Right atrium auricular region (tissue), 2 donors: ENCODE measurements around the gene ADARB2. TPM values are rescaled to one million over a fixed set of nuclear protein-coding genes. Genes with fewer than 3 reads are reported as not detected.

Experiments
- DNase-seq: peaks from one replicate; pipeline ENCODE4 v3.0.0-alpha.2; 2019; ENCODE audit warnings: low spot score
- H3K27ac ChIP-seq, 2 donors: fragments of 200-600 bp; sonication (generic); 1 replicate in 1 of 2; 2 replicates in 1 of 2; pipeline ENCODE4 v1.5.1; 2016 to 2019
- H3K27me3 ChIP-seq, 2 donors: fragments of 200-600 bp; sonication (generic); one replicate each; pipeline versions ENCODE4 v1.5.1 to v1.6.0; 2017 to 2019
- H3K36me3 ChIP-seq: fragments of 200-600 bp; sonication (generic); one replicate; pipeline ENCODE4 v1.5.1; 2016
- H3K4me1 ChIP-seq, 2 donors: fragments of 200-600 bp; sonication (generic); one replicate each; pipeline versions ENCODE4 v1.5.1 to v1.6.0; 2017 to 2019
- H3K4me3 ChIP-seq, 2 donors: fragments of 200-600 bp; sonication (generic); 1 replicate in 1 of 2; 2 replicates in 1 of 2; pipeline ENCODE4 v1.5.1; 2017 to 2019; ENCODE audit warnings: mild to moderate bottlenecking in 1 of 2, moderate library complexity in 1 of 2
- H3K9me3 ChIP-seq, 2 donors: fragments of 200-600 bp; sonication (generic); one replicate each; pipeline ENCODE4 v1.5.1; 2019
- total RNA-seq, 2 donors: library from RNA; depleted of rRNA; stranded (reverse); fragments of >200 nt; gene quantifications; one replicate each; pipeline ENCODE4 v1.1.0, GENCODE V29; 2016
- TF ChIP-seq, protein P1 (sequence below), 2 donors: fragments of 200-600 bp; sonication (generic); IDR thresholded peaks; one replicate each; pipeline ENCODE4 v1.5.1; 2019; ENCODE audit warnings: antibody characterized with exemption in 2 of 2

ADARB2 gene
- total RNA-seq, 2 donors from 2014 or later = 0.33 to 0.71 TPM

DNA sequence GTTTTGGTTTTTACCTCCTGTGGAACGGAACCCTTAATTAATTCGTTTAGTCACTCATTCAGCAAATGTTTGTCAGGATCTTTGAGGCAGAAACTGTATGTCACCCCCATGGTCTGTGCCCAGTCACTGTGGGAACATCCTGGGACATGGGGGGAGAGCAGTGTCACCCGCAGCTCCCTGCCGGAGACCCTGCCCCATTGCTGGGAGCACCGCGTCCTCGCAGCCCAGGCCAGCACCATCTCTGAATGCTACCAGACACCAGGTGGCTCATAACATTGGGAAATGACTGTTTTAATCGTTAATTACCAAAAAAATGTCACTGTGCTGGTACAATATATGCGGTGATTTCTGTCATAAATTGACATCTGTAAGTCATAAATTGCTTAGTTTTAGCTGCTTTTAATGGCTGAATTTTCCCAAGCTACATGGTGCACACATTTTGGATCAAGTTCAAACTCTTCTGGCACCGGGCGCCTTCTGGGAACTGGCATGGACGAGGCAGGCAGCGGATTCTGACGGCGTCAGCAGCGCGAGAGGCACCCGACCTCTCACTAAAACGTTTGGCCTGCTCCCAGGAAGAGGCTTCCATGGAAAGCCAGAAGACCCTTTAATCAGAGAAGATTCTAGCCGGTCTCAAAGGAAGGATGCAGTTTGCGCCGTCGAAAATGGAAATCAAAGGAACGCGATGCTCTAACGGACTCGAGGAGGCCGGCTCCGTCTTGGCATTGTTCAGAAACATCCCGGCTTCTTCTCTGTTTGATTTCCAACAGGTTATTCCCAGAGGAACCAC, 184.2 kb downstream of the ADARB2 start:
- no peaks in the 10 kb centered on the region for H3K9me3 ChIP-seq
- H3K4me3 ChIP-seq = no peak overlapping the region
- TF ChIP-seq, protein P1, sequence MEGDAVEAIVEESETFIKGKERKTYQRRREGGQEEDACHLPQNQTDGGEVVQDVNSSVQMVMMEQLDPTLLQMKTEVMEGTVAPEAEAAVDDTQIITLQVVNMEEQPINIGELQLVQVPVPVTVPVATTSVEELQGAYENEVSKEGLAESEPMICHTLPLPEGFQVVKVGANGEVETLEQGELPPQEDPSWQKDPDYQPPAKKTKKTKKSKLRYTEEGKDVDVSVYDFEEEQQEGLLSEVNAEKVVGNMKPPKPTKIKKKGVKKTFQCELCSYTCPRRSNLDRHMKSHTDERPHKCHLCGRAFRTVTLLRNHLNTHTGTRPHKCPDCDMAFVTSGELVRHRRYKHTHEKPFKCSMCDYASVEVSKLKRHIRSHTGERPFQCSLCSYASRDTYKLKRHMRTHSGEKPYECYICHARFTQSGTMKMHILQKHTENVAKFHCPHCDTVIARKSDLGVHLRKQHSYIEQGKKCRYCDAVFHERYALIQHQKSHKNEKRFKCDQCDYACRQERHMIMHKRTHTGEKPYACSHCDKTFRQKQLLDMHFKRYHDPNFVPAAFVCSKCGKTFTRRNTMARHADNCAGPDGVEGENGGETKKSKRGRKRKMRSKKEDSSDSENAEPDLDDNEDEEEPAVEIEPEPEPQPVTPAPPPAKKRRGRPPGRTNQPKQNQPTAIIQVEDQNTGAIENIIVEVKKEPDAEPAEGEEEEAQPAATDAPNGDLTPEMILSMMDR (IDR thresholded peaks at IDR 0.05) = no peak
- H3K27me3 ChIP-seq = no peaks in the 10 kb centered on the region
- no peaks in the 10 kb centered on the region for H3K36me3 ChIP-seq
- H3K27ac ChIP-seq = no peak overlapping the region
- H3K4me1 ChIP-seq = no peaks in the 10 kb centered on the region
- no peak for DNase-seq

DNA sequence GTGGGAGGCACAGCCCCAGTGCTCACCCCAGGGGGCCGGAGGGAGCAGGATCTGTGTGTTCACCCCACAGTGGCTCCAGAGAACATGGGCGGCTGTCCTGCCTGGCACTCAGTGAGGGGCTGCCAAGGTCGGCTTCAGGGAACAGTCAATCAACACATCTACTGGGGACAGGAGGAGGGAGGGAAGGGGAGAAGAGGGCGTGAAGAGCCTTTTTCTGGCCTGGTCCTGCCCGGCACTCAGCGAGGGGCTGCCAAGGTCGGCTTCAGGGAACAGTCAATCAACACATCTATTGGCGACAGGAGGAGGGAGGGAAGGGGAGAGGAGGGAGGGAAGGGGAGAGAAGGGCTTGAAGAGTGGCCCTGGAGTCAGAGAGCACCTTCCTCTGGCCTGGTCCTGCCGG, 184.9 kb downstream of the ADARB2 start:
- Histone ChIP-seq H3K9me3 (no peaks in the 10 kb centered on the region), H3K4me1 (no peaks in the 10 kb centered on the region), H3K27me3 (no peaks in the 10 kb centered on the region), H3K27ac (no peak overlapping the region), H3K4me3 (no peak overlapping the region), H3K36me3 (no peaks in the 10 kb centered on the region)
- TF ChIP-seq, protein P1 (IDR thresholded peaks at IDR 0.05) = no peak
- no peak for DNase-seq

DNA sequence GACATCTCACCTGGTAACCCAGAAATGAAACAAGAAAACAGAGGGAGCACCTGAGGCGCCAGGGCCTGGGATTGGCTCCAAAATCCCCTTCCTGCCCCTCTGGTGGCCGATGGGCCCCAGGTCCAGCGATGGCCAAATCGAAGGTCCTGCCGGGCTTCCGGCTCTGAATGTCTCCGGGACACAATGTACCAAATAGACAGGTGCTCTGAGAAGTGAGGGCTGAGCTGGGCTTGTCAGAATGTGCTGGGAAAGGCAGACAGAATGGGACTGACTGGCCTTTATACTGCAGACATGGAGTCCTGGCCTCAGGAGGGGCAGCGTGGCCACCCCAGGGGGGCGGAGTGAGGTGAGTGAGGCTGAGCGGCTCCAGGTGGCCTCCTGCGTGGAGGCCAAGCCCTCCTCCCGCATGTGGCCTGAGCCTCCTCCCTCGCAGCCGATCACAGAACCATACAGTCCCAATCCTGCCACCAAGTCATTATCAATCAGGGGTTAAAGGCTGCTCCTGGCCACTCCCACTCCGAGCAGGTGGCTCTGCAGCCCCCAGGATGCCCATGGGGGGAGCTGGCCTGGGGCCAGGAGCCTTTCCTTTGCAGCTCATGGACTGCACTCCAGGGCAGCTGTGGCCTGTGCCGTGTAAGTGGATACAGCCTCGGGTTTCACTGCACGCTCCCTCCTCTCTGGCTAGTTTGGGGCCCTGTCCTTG, 185.5 kb downstream of the ADARB2 start:
- Histone ChIP-seq H3K27me3 (no peaks in the 10 kb centered on the region), H3K4me3 (no peak overlapping the region), H3K27ac (no peak overlapping the region), H3K9me3 (no peaks in the 10 kb centered on the region), H3K4me1 (no peaks in the 10 kb centered on the region), H3K36me3 (no peaks in the 10 kb centered on the region)
- TF ChIP-seq, protein P1 (IDR thresholded peaks at IDR 0.05) = no peak
- no peak for DNase-seq

DNA sequence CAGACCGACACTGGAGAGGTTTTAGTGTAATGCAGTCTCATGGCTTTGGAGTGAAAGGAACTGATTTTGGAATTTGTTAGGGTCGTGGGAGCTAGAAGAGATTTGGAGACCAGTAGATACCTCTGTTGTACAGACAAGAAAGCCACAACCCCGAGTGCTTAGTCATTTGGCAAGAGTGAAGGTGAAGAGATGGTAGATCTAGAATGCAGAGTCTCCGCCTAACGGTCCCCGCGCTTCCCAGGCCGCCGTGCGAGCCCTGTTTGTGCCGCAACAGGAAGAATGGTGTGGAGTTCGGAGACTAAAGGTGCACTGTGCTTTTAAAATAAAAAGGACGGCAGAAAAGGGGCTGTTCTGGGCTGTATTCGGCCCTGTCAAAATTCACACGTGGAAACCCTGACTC, 186.7 kb downstream of the ADARB2 start:
- no peak for DNase-seq
- H3K27me3 ChIP-seq = no peaks in the 10 kb centered on the region
- no peaks in the 10 kb centered on the region for H3K9me3 ChIP-seq
- no peak overlapping the region for H3K4me3 ChIP-seq
- no peaks in the 10 kb centered on the region for H3K36me3 ChIP-seq
- TF ChIP-seq, protein P1 (IDR thresholded peaks at IDR 0.05) = no peak
- H3K4me1 ChIP-seq = no peaks in the 10 kb centered on the region
- H3K27ac ChIP-seq = no peak overlapping the region

DNA sequence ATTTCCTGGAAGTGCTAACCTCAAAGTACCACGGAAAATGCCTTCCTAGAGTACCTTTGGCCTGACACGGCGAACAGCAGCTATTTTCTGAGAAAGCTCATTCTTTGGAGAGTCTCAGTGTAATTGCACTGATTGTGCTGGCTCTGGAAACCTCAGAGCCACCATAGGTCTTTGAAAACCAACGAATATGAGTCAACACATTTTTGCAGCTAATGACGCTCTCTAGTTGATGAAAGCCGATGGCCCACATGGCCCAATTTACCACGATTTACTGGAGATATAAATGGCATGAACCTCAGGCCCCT, 187.1 kb downstream of the ADARB2 start:
- no peak for DNase-seq
- no peaks in the 10 kb centered on the region for H3K27me3 ChIP-seq
- H3K4me1 ChIP-seq = no peaks in the 10 kb centered on the region
- no peak overlapping the region for H3K27ac ChIP-seq
- no peak overlapping the region for H3K4me3 ChIP-seq
- H3K9me3 ChIP-seq = no peaks in the 10 kb centered on the region
- H3K36me3 ChIP-seq = no peaks in the 10 kb centered on the region
- TF ChIP-seq, protein P1 (IDR thresholded peaks at IDR 0.05) = no peak
